Ureter (tissue), 1 donor: Measurements from ENCODE around the gene AP1G2. TPM values are rescaled to one million over a fixed set of nuclear protein-coding genes. Genes with fewer than 3 reads are reported as not detected.

Experiments
- DNase-seq: peaks from one replicate; pipeline ENCODE4 v3.0.0-alpha.2; 2020; ENCODE audit warnings: low spot score
- total RNA-seq: library from RNA; stranded (reverse); gene quantifications from one replicate; pipeline ENCODE4 v1.2.4, GENCODE V29; 2023
- donor health status: DM: yes; HTN: yes; CAD: no.

The AP1G2 gene
- total RNA-seq, 1 donor from 2014 or later = 248 TPM

- DNase-seq = no peak
Measured at GRCh38 chr14:23520899-23521533, 46.6 kb downstream of the AP1G2 start.

DNA sequence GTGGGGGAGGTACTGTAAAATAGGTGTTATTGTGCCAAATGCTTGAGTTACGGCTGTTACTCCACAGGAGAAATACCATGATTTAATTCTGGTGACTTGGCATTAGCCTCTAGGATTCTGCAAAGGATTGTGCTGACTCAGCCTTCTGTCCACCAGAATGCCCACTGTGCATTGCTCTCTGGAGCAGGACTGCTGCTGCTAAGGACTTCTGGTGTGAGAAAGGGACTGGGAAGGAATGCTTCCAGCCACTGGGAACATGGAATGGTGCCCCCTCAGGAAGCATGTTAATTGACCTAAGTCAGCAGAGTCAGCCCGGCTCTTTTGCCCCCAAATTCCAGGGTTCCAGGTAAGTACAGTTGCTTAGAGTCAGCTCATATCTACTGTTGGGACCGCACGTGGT is 48.9 kb downstream of the AP1G2 start:
- no peak for DNase-seq

- DNase-seq = no peak
Measured at GRCh38 chr14:23517650-23518326, 49.8 kb downstream of the AP1G2 start.

- no peak for DNase-seq
Measured at GRCh38 chr14:23514644-23514957, 53.0 kb downstream of the AP1G2 start.

DNA sequence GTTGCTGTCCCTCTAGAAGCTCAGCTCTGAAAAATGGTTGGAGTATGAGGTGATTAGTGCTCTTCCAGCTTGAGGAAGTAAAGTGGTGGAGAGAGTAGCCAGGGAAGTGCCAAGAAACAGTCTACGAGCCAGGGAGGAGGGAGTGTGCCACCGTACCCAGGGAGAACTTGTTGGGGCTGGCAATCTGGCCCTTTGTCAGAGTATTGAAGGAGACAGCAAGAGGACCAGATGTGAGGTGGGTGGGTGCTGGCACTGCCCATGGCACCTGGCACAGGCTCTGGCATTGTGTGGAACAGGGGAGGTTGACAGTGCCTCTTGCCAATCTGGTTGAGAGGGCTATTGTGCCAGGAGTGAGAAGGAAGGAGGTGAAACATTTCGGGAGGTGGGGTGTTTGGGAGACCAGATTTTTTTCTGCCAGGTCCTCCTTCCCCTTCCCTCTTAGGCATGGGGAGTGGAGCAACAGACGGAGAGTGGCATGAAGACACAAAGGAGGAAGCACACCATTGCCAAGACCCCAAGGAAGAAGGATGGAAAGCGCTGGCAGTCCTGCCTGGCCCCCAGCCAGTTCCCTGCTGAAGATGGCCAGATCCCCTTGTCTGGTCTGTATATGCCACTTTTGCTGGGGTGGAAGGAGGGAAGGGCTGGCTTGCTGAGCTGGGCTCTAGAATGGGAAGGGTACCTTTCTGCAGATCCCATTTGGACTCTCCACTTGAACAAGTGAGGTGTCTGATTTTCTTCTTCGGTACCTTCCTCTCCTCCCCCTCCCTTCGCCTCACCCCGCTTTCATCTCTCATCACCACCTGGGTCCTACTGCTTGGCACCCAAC is 53.6 kb downstream of the AP1G2 start:
- DNase-seq = no peak

- no peak for DNase-seq
Measured at GRCh38 chr14:23513005-23513817, 54.4 kb downstream of the AP1G2 start.

GRCh38 chr14:23512156-23512555 is 55.4 kb downstream of the AP1G2 start:
- no peak for DNase-seq

Other genes starting within 250 kb of the AP1G2 start
- 178 TPM for gene PABPN1, start 246.3 kb downstream of the AP1G2 start, total RNA-seq
- gene SLC22A17, start 214.9 kb downstream of the AP1G2 start, total RNA-seq = 35.3 TPM
- gene EFS, start 202.6 kb downstream of the AP1G2 start, total RNA-seq = 25.7 TPM
- not detected for gene IL25, start 195.0 kb downstream of the AP1G2 start, total RNA-seq
- 1.1 TPM for gene CMTM5, start 190.7 kb downstream of the AP1G2 start, total RNA-seq
- not detected for gene MYH6, start 159.5 kb downstream of the AP1G2 start, total RNA-seq
- 2.1 TPM for gene MYH7, start 132.1 kb downstream of the AP1G2 start, total RNA-seq
- 39.9 TPM for gene NGDN, start 98.1 kb downstream of the AP1G2 start, total RNA-seq
- gene ZFHX2, start 16.0 kb downstream of the AP1G2 start, total RNA-seq = 2.8 TPM
- gene THTPA, start 11.5 kb downstream of the AP1G2 start, total RNA-seq = 20.2 TPM
- gene JPH4, start 11.0 kb upstream of the AP1G2 start, total RNA-seq = 5.3 TPM
- 1,842 TPM for gene DHRS2, start 68.6 kb upstream of the AP1G2 start, total RNA-seq